HepG2 (cell line): ENCODE measurements around the gene YY1. TPM values are rescaled to one million over a fixed set of nuclear protein-coding genes. Genes with fewer than 3 reads are reported as not detected.

Experiments
- MLX ChIP-seq: IDR thresholded peaks from 2 replicates; pipeline ENCODE4 v1.6.1; 2016
- PAF1 ChIP-seq: IDR thresholded peaks from 2 replicates; pipeline ENCODE4 v1.6.1; 2016; ENCODE audit warnings: missing genetic modification reagents, missing compliant biosample characterization
- PRDM10 ChIP-seq: sonication (generic); formaldehyde crosslinking; IDR thresholded peaks from 2 replicates; pipeline ENCODE4 v1.4.0; 2020; ENCODE audit warnings: low read depth, missing genetic modification reagents
- U2AF2 ChIP-seq: fragments of 200-400 bp; formaldehyde crosslinking; IDR thresholded peaks from 2 replicates; pipeline ENCODE4 v1.6.1; 2017; ENCODE audit warnings: low read depth, mild to moderate bottlenecking, low read length
- ZFX ChIP-seq: sonication (generic); formaldehyde crosslinking; IDR thresholded peaks from 2 replicates; pipeline ENCODE4 v1.4.0; 2020; ENCODE audit warnings: mild to moderate bottlenecking, low read depth, missing genetic modification reagents, moderate library complexity
- ZNF264 ChIP-seq: sonication (generic); formaldehyde crosslinking; IDR thresholded peaks from 2 replicates; pipeline ENCODE4 v1.4.0; 2020; ENCODE audit warnings: missing genetic modification reagents
- ZNF318 ChIP-seq: sonication (generic); formaldehyde crosslinking; IDR thresholded peaks from 2 replicates; pipeline ENCODE4 v1.4.0; 2020; ENCODE audit warnings: mild to moderate bottlenecking, missing genetic modification reagents
- ZNF570 ChIP-seq: sonication (generic); formaldehyde crosslinking; IDR thresholded peaks from 2 replicates; pipeline ENCODE4 v1.4.0; 2020; ENCODE audit warnings: mild to moderate bottlenecking, missing genetic modification reagents, borderline replicate concordance
- ZNF687 ChIP-seq: sonication (generic); formaldehyde crosslinking; IDR thresholded peaks from 2 replicates; pipeline ENCODE4 v1.5.1; 2020; ENCODE audit warnings: mild to moderate bottlenecking, missing genetic modification reagents, moderate library complexity
- polyA plus RNA-seq, 8 experiments: library from polyadenylated mRNA; depleted of rRNA in 3 of 8; stranded (reverse) in 7 of 8; unstranded in 1 of 8; fragments of >200 nt; fragmentation: Illumina TruSeq in 4 of 8; extraction: Trizol in 4 of 8; gene quantifications; 2 replicates each; pipeline versions ENCODE4 v1.2.1 to v1.2.3, GENCODE V29; 2011 to 2016; ENCODE audit warnings: low read depth in 4 of 8, missing spikeins in 1 of 8, mixed read lengths in 1 of 8; ENCODE audit not compliant: insufficient read depth in 1 of 8
- total RNA-seq, 5 experiments: library from RNA; depleted of rRNA; stranded (reverse); fragments of >200 nt; fragmentation: Illumina TruSeq; extraction: Trizol; gene quantifications; 2 replicates each; pipeline ENCODE4 v1.2.3, GENCODE V29; 2016; ENCODE audit warnings: low read depth in 1 of 5

YY1 gene
- total and polyA plus RNA-seq, 2 of the 13 experiments (the other 11 are each of a cell fraction or from before 2014, with no cell fraction given): 29.4 to 68.1 TPM

- TF ChIP-seq ZNF687 (CRISPR knock-in tag) (peak; percentile 96), ZNF264 (CRISPR knock-in tag) (0 out of 2 replicates have a peak, but pooled peaks have one; percentile 54), U2AF2 (no peak), PRDM10 (CRISPR knock-in tag) (no peak), PAF1 (CRISPR knock-in tag) (no peak), ZNF318 (CRISPR knock-in tag) (no peak), MLX (CRISPR knock-in tag) (no peak), ZFX (peak; percentile 94), ZNF570 (CRISPR knock-in tag) (no peak)
Measured at GRCh38 chr14:100213956-100214769, 24.8 kb upstream of the YY1 start (continued).
